Dendritic cell treated with granulocyte-macrophage colony-stimulating factor and Interleukin-4, amounts not matched to agents 40 ng/mL and 50 ng/mL, for 4 days (primary cell): ENCODE data around the gene COL5A1.

Experiments used
- H3K27ac Mint-ChIP-seq: one replicate; pipeline ENCODE4 v1.8.0; 2022; ENCODE audit warnings: mild to moderate bottlenecking, mixed read lengths
- H3K27me3 Mint-ChIP-seq: one replicate; pipeline ENCODE4 v1.8.0; 2022; ENCODE audit warnings: mild to moderate bottlenecking, mixed read lengths
- H3K36me3 Mint-ChIP-seq: one replicate; pipeline ENCODE4 v1.8.0; 2022; ENCODE audit warnings: low read depth, mixed read lengths
- H3K4me1 Mint-ChIP-seq: one replicate; pipeline ENCODE4 v1.8.0; 2022; ENCODE audit warnings: low read depth, mixed read lengths
- H3K4me3 Mint-ChIP-seq: one replicate; pipeline ENCODE4 v1.8.0; 2022; ENCODE audit warnings: mild to moderate bottlenecking, moderate library complexity, mixed read lengths
- H3K9me3 Mint-ChIP-seq: one replicate; pipeline ENCODE4 v1.8.0; 2022; ENCODE audit warnings: mixed read lengths
- intact Hi-C: fragments of 100-400 bp; cut with micrococcal nuclease; formaldehyde crosslinking; loops from one replicate; pipeline ENCODE4 v1.15.0; 2022

Gene COL5A1

DNA sequence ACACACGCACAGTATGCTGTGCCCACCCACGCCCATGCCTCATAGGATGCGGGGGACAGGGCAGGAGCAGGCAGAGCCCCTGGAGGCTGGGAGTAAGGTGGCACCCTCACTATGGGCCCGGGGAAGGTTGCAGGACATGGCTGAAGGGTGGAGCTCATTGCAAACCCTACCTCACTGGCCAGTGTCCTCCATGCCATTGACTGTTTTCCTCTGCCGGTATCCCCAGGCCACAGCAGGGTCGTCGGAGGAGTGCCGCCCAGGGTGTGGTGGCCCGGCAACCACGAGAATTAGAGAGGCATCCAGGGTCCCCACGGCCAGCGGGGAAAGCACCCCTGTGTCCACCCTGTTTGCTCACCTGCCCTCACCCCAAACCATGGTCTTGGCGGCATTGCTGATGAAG, 179.3 kb downstream of the COL5A1 start:
- intact Hi-C loops: no loop called here
- H3K4me3 Mint-ChIP-seq: no peak overlapping the region
- no peaks in the 10 kb centered on the region for H3K9me3 Mint-ChIP-seq
- H3K27me3 Mint-ChIP-seq: peaks cover 41% of the 10 kb centered on the region
- H3K4me1 Mint-ChIP-seq: no peaks in the 10 kb centered on the region
- no peaks in the 10 kb centered on the region for H3K36me3 Mint-ChIP-seq
- no peak overlapping the region for H3K27ac Mint-ChIP-seq

DNA sequence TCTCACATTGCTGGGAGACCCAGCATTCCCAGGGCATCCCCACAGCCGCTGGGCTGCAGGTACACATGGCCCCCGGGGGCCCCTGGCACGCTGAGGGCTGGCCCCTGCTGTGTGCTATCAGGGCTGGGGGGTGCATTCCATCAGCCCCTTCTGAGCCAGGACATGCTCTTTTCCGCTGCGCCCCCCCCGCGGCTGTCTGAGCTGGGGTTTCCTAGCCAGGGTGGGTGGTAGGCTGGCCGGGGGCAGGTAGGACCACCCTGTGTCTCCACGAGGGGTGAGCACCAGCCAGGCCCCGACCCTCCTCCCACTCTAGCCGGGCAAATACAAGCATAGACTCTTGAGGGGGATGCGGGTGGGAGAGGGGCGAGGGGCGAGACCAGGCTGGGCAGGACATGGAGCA, 180.9 kb downstream of the COL5A1 start:
- H3K36me3 Mint-ChIP-seq: no peaks in the 10 kb centered on the region
- H3K27me3 Mint-ChIP-seq: peaks cover 41% of the 10 kb centered on the region
- no peaks in the 10 kb centered on the region for H3K9me3 Mint-ChIP-seq
- no peaks in the 10 kb centered on the region for H3K4me1 Mint-ChIP-seq
- no peak overlapping the region for H3K27ac Mint-ChIP-seq
- no peak overlapping the region for H3K4me3 Mint-ChIP-seq
- intact Hi-C loops: no loop called here

DNA sequence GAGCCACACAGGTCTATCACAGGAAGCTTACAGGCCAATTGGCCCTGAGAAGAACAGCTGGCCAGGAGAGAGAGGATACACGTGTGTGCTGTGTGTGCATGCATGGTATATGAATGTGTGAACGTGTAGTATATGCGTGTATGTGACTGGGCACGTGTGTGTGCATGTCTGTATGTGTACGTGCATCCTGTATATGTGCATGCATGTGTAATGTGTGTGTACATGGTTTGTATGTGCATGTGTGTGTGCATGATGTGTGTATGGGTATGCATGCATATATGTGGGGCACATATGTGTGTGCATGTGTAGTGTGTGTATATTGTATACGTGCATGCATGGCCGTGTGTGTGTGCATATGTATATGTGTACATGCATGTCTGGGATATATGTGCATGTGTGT, 182.0 kb downstream of the COL5A1 start:
- intact Hi-C loops: no loop called here
- no peak overlapping the region for H3K4me3 Mint-ChIP-seq
- H3K4me1 Mint-ChIP-seq: no peaks in the 10 kb centered on the region
- H3K36me3 Mint-ChIP-seq: no peaks in the 10 kb centered on the region
- H3K27ac Mint-ChIP-seq: no peak overlapping the region
- H3K9me3 Mint-ChIP-seq: no peaks in the 10 kb centered on the region
- peaks cover 36% of the 10 kb centered on the region for H3K27me3 Mint-ChIP-seq

DNA sequence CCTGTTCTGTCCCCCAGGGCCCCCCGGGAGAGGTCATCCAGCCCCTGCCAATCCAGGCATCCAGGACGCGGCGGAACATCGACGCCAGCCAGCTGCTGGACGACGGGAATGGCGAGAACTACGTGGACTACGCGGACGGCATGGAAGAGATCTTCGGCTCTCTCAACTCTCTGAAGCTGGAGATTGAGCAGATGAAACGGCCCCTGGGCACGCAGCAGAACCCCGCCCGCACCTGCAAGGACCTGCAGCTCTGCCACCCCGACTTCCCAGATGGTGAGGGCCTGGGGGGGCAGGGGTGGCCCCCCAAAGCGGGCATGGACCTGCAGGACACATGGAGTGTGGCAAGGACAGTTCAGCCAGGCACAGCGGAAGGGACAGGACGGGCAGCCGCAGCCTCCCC, 183.0 kb downstream of the COL5A1 start:
- Mint-ChIP-seq H3K36me3 (no peaks in the 10 kb centered on the region), H3K27ac (no peak overlapping the region), H3K4me1 (no peaks in the 10 kb centered on the region), H3K27me3 (peaks cover 34% of the 10 kb centered on the region), H3K4me3 (no peak overlapping the region), H3K9me3 (no peaks in the 10 kb centered on the region)
- intact Hi-C loops: no loop called here

GRCh38 chr9:134825025-134825424, 183.4 kb downstream of the COL5A1 start:
- no peaks in the 10 kb centered on the region for H3K36me3 Mint-ChIP-seq
- no peaks in the 10 kb centered on the region for H3K9me3 Mint-ChIP-seq
- H3K4me3 Mint-ChIP-seq: no peak overlapping the region
- H3K27me3 Mint-ChIP-seq: peaks cover 32% of the 10 kb centered on the region
- intact Hi-C loops: no loop called here
- no peaks in the 10 kb centered on the region for H3K4me1 Mint-ChIP-seq
- no peak overlapping the region for H3K27ac Mint-ChIP-seq

GRCh38 chr9:134826336-134827285, 185.0 kb downstream of the COL5A1 start:
- H3K27me3 Mint-ChIP-seq: peaks cover 31% of the 10 kb centered on the region
- no peaks in the 10 kb centered on the region for H3K4me1 Mint-ChIP-seq
- no peaks in the 10 kb centered on the region for H3K36me3 Mint-ChIP-seq
- H3K27ac Mint-ChIP-seq: no peak overlapping the region
- intact Hi-C loops: no loop called here
- H3K9me3 Mint-ChIP-seq: no peaks in the 10 kb centered on the region
- H3K4me3 Mint-ChIP-seq: no peak overlapping the region

DNA sequence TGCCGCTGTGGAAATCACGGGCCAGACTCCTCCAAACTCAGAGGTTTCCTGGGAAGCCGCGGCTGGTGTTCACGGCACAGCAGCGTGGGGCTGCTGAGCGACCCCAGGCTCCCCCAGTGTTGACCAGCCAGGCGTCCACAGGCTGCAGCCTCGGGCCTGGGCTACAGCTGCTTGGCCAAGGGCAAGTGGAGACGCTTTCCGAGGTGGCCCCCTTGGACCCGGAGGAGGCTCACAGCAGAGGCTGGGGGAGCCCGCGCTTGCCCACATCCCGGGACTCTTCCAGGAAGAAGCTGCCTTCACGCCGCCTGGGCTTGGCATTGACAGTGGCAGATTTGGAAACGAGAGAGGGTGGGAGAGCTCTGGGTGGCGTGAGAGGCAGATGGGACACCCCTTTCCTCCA, 186.0 kb downstream of the COL5A1 start:
- H3K27me3 Mint-ChIP-seq: peaks cover 27% of the 10 kb centered on the region
- intact Hi-C loops: no loop called here
- H3K9me3 Mint-ChIP-seq: no peaks in the 10 kb centered on the region
- H3K27ac Mint-ChIP-seq: no peak overlapping the region
- H3K36me3 Mint-ChIP-seq: no peaks in the 10 kb centered on the region
- no peak overlapping the region for H3K4me3 Mint-ChIP-seq
- H3K4me1 Mint-ChIP-seq: no peaks in the 10 kb centered on the region

- H3K27ac Mint-ChIP-seq: no peak overlapping the region
- H3K36me3 Mint-ChIP-seq: no peaks in the 10 kb centered on the region
- no peak overlapping the region for H3K4me3 Mint-ChIP-seq
- no peaks in the 10 kb centered on the region for H3K4me1 Mint-ChIP-seq
- intact Hi-C loops: no loop called here
- H3K9me3 Mint-ChIP-seq: no peaks in the 10 kb centered on the region
- H3K27me3 Mint-ChIP-seq: peaks cover 26% of the 10 kb centered on the region
These were observed 186.4 kb downstream of the COL5A1 start for GRCh38 chr9:134827993-134828392.

DNA sequence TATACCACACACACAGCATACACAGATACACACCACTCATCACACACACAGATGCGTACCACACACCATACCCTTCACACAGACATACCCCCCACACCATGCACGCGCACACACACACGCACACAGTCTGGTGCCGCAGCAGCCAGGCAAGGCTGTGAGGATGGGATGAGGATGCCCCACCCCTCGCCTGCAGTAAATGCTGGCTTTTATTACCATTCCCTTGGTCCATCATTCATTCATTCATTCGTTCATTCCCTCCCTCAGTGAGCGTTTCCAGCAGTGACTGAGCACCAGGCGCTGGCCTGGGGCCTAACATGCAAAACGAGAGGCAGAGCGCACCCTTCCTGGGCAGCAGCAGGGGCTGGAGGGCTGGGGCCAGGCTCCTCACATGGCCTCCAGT, 187.3 kb downstream of the COL5A1 start:
- Mint-ChIP-seq H3K4me1 (no peaks in the 10 kb centered on the region), H3K27me3 (peaks cover 27% of the 10 kb centered on the region), H3K9me3 (no peaks in the 10 kb centered on the region), H3K36me3 (no peaks in the 10 kb centered on the region), H3K4me3 (no peak overlapping the region), H3K27ac (no peak overlapping the region)
- intact Hi-C loops: no loop called here

GRCh38 chr9:134829356-134829937, 187.8 kb downstream of the COL5A1 start:
- no peaks in the 10 kb centered on the region for H3K9me3 Mint-ChIP-seq
- intact Hi-C loops: no loop called here
- H3K27me3 Mint-ChIP-seq: peaks cover 29% of the 10 kb centered on the region
- no peaks in the 10 kb centered on the region for H3K36me3 Mint-ChIP-seq
- no peak overlapping the region for H3K4me3 Mint-ChIP-seq
- H3K27ac Mint-ChIP-seq: no peak overlapping the region
- no peaks in the 10 kb centered on the region for H3K4me1 Mint-ChIP-seq

GRCh38 chr9:134830126-134830525, 188.5 kb downstream of the COL5A1 start:
- H3K36me3 Mint-ChIP-seq: no peaks in the 10 kb centered on the region
- no peaks in the 10 kb centered on the region for H3K9me3 Mint-ChIP-seq
- intact Hi-C loops: no loop called here
- H3K27me3 Mint-ChIP-seq: peaks cover 32% of the 10 kb centered on the region
- H3K4me1 Mint-ChIP-seq: no peaks in the 10 kb centered on the region
- H3K27ac Mint-ChIP-seq: no peak overlapping the region
- no peak overlapping the region for H3K4me3 Mint-ChIP-seq

DNA sequence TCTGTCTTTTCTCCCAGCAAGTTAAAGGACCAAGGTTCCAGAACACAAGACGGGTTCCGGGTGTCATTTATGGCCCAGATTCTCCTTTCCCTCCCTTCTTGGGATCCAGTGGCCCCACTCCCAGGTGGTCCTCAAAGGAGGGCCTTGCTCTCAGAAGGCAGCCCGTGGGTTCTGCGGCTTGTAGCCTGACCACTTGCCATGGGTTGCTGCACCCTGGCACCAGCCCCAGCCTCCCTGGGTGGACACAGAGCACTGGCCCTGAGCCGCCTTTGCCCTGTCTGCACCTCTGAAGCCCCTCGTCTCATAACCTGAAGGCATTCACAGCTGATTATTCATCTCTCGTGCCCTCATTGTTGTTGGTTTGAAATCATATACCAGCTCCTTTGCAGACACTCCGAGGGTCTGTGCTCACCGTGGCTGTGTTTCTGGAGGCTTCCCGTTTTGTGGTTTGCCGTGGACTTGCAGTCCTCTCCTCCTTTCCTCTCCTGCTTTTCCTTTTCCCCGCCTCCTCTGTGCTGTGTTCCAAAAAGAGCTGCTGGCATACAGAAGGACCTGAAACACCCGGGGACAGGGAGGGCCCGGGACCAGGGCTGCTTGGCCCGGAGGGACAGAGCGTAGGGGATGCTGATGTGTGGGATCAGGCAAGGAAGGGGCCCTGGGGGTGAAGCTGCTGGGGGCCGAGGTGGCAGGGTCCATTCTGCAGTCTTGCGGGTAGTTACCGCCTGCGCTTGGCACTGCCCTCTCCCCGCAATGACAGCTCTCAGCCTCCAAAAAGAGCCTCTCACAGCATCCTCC, 189.5 kb downstream of the COL5A1 start:
- H3K4me1 Mint-ChIP-seq: no peaks in the 10 kb centered on the region
- no peaks in the 10 kb centered on the region for H3K9me3 Mint-ChIP-seq
- intact Hi-C loops: no loop called here
- H3K36me3 Mint-ChIP-seq: no peaks in the 10 kb centered on the region
- no peak overlapping the region for H3K27ac Mint-ChIP-seq
- H3K4me3 Mint-ChIP-seq: no peak overlapping the region
- peaks cover 34% of the 10 kb centered on the region for H3K27me3 Mint-ChIP-seq

GRCh38 chr9:134832471-134832870, 190.9 kb downstream of the COL5A1 start:
- intact Hi-C loops: no loop called here
- Mint-ChIP-seq H3K9me3 (no peaks in the 10 kb centered on the region), H3K27me3 (peaks cover 30% of the 10 kb centered on the region), H3K4me1 (no peaks in the 10 kb centered on the region), H3K36me3 (no peaks in the 10 kb centered on the region), H3K27ac (no peak overlapping the region), H3K4me3 (no peak overlapping the region)

GRCh38 chr9:134833294-134833880, 191.8 kb downstream of the COL5A1 start:
- intact Hi-C loops: no loop called here
- Mint-ChIP-seq H3K9me3 (no peaks in the 10 kb centered on the region), H3K4me3 (no peak overlapping the region), H3K27me3 (peaks cover 35% of the 10 kb centered on the region), H3K36me3 (no peaks in the 10 kb centered on the region), H3K27ac (no peak overlapping the region), H3K4me1 (no peaks in the 10 kb centered on the region)
